Heart left ventricle (tissue), 13 donors: ENCODE data around the gene VSTM2L.

Experiments
- POLR2A ChIP-seq, 2 donors: fragments of 450-650 bp; IDR thresholded peaks; one replicate each; pipeline ENCODE4 v1.6.1; 2017; ENCODE audit warnings: antibody characterized with exemption in 2 of 2, mild to moderate bottlenecking in 2 of 2, moderate library complexity in 2 of 2
- TF ChIP-seq, protein P1 (sequence below), 12 donors: fragments of 200-600 bp; sonication (generic) in 4 of 12; IDR thresholded peaks; one replicate each; pipeline versions ENCODE4 v1.5.0 to v1.8.0; 2018 to 2022; ENCODE audit warnings: antibody characterized with exemption in 12 of 12, mild to moderate bottlenecking in 5 of 12
- donor health status: ischemic (EF 13 %, LVEDD 7.1; RV severe dilation, severe dysfunction).
- donor health status: DM: no; HTN: yes; CAD: no.
- donor health status: DM: no; HTN: no; CAD: no.
- donor health status: ischemic (EF 25% LVEDD 6.9; RV normal size, moderate dysfunction).
- donor health status: ischemic (EF 25% LVEDD 5.7; RV mildly dilated, moderate dysfunction).
- donor health status: ischemic (EF 35%, LVEDD 5.7; RV mildly dilated, moderate dysfunction).
- donor health status: nonischemic (EF 11% LVEDD 7.7; RV severe dilation, severe dysfunction).
- donor health status: DM: yes; HTN: yes; CAD: no.
- donor health status: PGD.
- donor health status: ischemic (EF 29% LVEDD 5.4; RV normal size, mild dysfunction).
- donor health status: nonischemic (EF 23%, LVEDD 6.1; RV moderate dilation, normal function).

DNA sequence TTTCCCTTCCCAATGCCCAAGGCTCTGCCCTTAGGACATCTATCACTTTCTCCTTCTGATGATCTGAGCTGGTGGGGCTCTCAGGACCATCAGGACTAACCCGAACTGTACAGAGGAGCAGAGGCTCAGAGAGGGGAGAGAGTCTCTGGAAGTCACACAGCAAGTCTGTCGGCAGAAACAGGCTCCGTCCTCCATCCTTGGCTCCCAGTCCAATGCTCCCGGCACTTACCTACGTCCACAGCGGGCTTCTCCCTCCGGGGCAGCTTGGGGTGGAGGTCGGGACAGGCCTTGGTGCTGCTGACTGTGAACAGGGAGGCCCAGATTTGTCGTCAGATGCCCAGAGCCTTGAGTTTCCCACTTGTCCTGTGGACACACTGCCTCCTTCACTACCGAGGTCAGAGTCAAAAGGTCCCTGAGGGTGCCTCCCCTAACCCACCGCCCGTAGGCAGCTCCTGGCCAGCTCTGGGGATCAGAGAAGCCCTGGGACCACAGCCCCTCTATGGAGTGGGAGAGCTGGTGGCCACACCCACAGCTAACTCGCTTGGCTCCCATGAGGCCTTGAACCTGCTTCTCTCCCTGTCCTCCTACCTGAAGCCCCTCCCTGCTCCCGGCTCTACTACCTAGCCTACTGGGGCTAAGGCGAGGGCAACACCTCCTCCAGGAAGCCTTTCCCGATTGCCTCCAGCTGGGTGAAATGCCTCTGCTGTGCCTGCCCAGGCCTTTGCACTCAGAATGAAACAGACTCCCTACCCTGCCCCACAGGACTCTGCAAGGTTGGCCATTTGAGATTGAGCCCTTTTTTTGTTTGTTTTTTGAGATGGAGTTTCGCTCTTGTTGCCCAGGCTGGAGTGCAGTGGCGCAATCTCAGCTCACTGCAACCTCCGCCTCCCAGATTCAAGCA lies 22.6 kb downstream of the VSTM2L start:
- TF ChIP-seq, protein P1, sequence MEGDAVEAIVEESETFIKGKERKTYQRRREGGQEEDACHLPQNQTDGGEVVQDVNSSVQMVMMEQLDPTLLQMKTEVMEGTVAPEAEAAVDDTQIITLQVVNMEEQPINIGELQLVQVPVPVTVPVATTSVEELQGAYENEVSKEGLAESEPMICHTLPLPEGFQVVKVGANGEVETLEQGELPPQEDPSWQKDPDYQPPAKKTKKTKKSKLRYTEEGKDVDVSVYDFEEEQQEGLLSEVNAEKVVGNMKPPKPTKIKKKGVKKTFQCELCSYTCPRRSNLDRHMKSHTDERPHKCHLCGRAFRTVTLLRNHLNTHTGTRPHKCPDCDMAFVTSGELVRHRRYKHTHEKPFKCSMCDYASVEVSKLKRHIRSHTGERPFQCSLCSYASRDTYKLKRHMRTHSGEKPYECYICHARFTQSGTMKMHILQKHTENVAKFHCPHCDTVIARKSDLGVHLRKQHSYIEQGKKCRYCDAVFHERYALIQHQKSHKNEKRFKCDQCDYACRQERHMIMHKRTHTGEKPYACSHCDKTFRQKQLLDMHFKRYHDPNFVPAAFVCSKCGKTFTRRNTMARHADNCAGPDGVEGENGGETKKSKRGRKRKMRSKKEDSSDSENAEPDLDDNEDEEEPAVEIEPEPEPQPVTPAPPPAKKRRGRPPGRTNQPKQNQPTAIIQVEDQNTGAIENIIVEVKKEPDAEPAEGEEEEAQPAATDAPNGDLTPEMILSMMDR (IDR thresholded peaks at IDR 0.05), result no peak
- no peak for TF ChIP-seq POLR2A (IDR thresholded peaks at IDR 0.05)
